GM19324 (cell line): ENCODE measurements around the gene EIF1AD.
"Not testable (repeated sequence)": the region's sequence is repeated elsewhere in the genome, so short reads cannot be mapped to it uniquely, and the experiment has no call there.

Experiments
- ATAC-seq: cut with Tn5 transposase; IDR thresholded peaks from one replicate; pipeline ENCODE4 v1.9.1; 2021; ENCODE audit warnings: mild to moderate bottlenecking, moderate library complexity; ENCODE audit not compliant: unreplicated experiment, low FRiP score

Gene EIF1AD

GRCh38 chr11:65973439-65974110 lies 28.4 kb downstream of the EIF1AD start:
- ATAC-seq = no peak

- no peak for ATAC-seq
These were observed 29.8 kb downstream of the EIF1AD start for GRCh38 chr11:65972116-65972515.

GRCh38 chr11:65968600-65969482 lies 33.1 kb downstream of the EIF1AD start:
- no peak for ATAC-seq

GRCh38 chr11:65967329-65967934 lies 34.5 kb downstream of the EIF1AD start:
- no peak for ATAC-seq

- ATAC-seq = no peak
These were observed 35.8 kb downstream of the EIF1AD start for GRCh38 chr11:65965986-65966762.

- ATAC-seq = no peak
These were observed 37.1 kb downstream of the EIF1AD start for GRCh38 chr11:65964906-65965305.

GRCh38 chr11:65962141-65962564 lies 39.8 kb downstream of the EIF1AD start:
- ATAC-seq = no peak

- peak; percentile 91 for ATAC-seq
These were observed 40.5 kb downstream of the EIF1AD start, which contains the start of gene SART1 for GRCh38 chr11:65961267-65962140. SART1 (plus strand) TSS chr11:65961734; CDS start chr11:65961781, 47 bp downstream.

- ATAC-seq = no peak
These were observed 41.1 kb downstream of the EIF1AD start for GRCh38 chr11:65960824-65961266.

- no peak for ATAC-seq
These were observed 43.1 kb downstream of the EIF1AD start for GRCh38 chr11:65958774-65959420.

- no peak for ATAC-seq
These were observed 43.7 kb downstream of the EIF1AD start for GRCh38 chr11:65958291-65958690.

GRCh38 chr11:65954771-65955170 lies 47.2 kb downstream of the EIF1AD start:
- ATAC-seq = no peak

- ATAC-seq = no peak
These were observed 48.5 kb downstream of the EIF1AD start for GRCh38 chr11:65953471-65953870.

GRCh38 chr11:65952052-65952521 lies 49.9 kb downstream of the EIF1AD start:
- ATAC-seq = no peak

GRCh38 chr11:65951641-65952040 lies 50.3 kb downstream of the EIF1AD start:
- not testable (repeated sequence) for ATAC-seq

GRCh38 chr11:65950711-65951110 lies 51.2 kb downstream of the EIF1AD start:
- not testable (repeated sequence) for ATAC-seq

GRCh38 chr11:65947603-65948125 lies 54.3 kb downstream of the EIF1AD start:
- ATAC-seq = no peak

- no peak for ATAC-seq
These were observed 54.8 kb downstream of the EIF1AD start for GRCh38 chr11:65947133-65947532.
